HL-60 (cell line): Measurements from ENCODE around the gene PCDHAC1.

Source experiments
- DNase-seq, 2 experiments: peaks; one replicate each; pipeline ENCODE4 v3.0.0-alpha.2; 2010 to 2020; ENCODE audit warnings: low read depth in 1 of 2, low spot score in 1 of 2
- H3K27ac ChIP-seq: fragments of 250-450 bp; sonication (Bioruptor Pico); replicated peaks from 2 replicates; pipeline ENCODE4 v1.5.1; 2020; ENCODE audit warnings: mild to moderate bottlenecking, moderate library complexity
- H3K27me3 ChIP-seq: fragments of 250-450 bp; sonication (Bioruptor Pico); 2 replicates; pipeline ENCODE4 v1.5.1; 2021; ENCODE audit warnings: mild to moderate bottlenecking, moderate library complexity; ENCODE audit not compliant: insufficient read depth, poor library complexity, severe bottlenecking
- H3K4me3 ChIP-seq: replicated peaks from 2 replicates; pipeline ENCODE4 v1.5.1; 2011; ENCODE audit warnings: mild to moderate bottlenecking, control low read depth, low read length; ENCODE audit not compliant: insufficient read depth
- CTCF ChIP-seq: IDR thresholded peaks from one replicate; pipeline ENCODE4 v1.5.1; 2011; ENCODE audit warnings: low read length, control low read depth, inconsistent platforms; ENCODE audit not compliant: insufficient read depth
- GABPA ChIP-seq: IDR thresholded peaks from 2 replicates; pipeline ENCODE4 v1.6.1; 2012; ENCODE audit warnings: low read depth
- POLR2AphosphoS5 ChIP-seq: IDR thresholded peaks from 2 replicates; pipeline ENCODE4 v1.6.1; 2012; ENCODE audit warnings: low read depth
- REST ChIP-seq: IDR thresholded peaks from 2 replicates; pipeline ENCODE4 v1.6.1; 2012; ENCODE audit warnings: low read depth; ENCODE audit not compliant: insufficient replicate concordance
- SPI1 ChIP-seq: IDR thresholded peaks from 2 replicates; pipeline ENCODE4 v1.6.1; 2012; ENCODE audit warnings: low read depth, mild to moderate bottlenecking, borderline replicate concordance

Gene PCDHAC1

GRCh38 chr5:140973550-140973949 lies 47.5 kb downstream of the PCDHAC1 start:
- TF ChIP-seq GABPA (no peak), REST (no peak), SPI1 (no peak), POLR2AphosphoS5 (no peak), CTCF (no peak)
- Histone ChIP-seq H3K27me3 (peaks cover 5% of the 10 kb centered on the region), H3K27ac (no peak overlapping the region), H3K4me3 (no peak overlapping the region)
- DNase-seq, result no peak

GRCh38 chr5:140977003-140977402 lies 50.9 kb downstream of the PCDHAC1 start:
- no peak for DNase-seq
- TF ChIP-seq REST (no peak), GABPA (no peak), SPI1 (no peak), POLR2AphosphoS5 (no peak), CTCF (no peak)
- Histone ChIP-seq H3K27me3 (no peaks in the 10 kb centered on the region), H3K4me3 (no peak overlapping the region), H3K27ac (no peak overlapping the region)

GRCh38 chr5:140978260-140978659 lies 52.2 kb downstream of the PCDHAC1 start:
- Histone ChIP-seq H3K27ac (no peak overlapping the region), H3K4me3 (no peak overlapping the region), H3K27me3 (no peaks in the 10 kb centered on the region)
- TF ChIP-seq CTCF (no peak), POLR2AphosphoS5 (no peak), REST (no peak), SPI1 (no peak), GABPA (no peak)
- no peak for DNase-seq
